ENCODE measurements around the gene FRMD4A.
"Not testable (repeated sequence)": the region's sequence is repeated elsewhere in the genome, so short reads cannot be mapped to it uniquely, and the experiment has no call there.

FRMD4A gene

GRCh38 chr10:13717936-13718772, 612.6 kb downstream of the FRMD4A start:
- Histone ChIP-seq H3K27ac (no peak overlapping the region), H3K9me3 (no peaks in the 10 kb centered on the region), H3K36me3 (no peaks in the 10 kb centered on the region), H3K4me1 (ENCODE audit: control insufficient read depth in 1 of 2, insufficient read depth in 1 of 2, low read depth in 1 of 2, low read length in 1 of 2) (peaks cover 8 to 10% of the 10 kb centered on the region in 2 experiments), H3K4me3 (ENCODE audit: low read depth in 1 of 2, low read length in 1 of 2) (no peak overlapping the region), H3K27me3 (peaks cover 13% of the 10 kb centered on the region)
- no peak for TF ChIP-seq CTCF (IDR thresholded peaks at IDR 0.05)

DNA sequence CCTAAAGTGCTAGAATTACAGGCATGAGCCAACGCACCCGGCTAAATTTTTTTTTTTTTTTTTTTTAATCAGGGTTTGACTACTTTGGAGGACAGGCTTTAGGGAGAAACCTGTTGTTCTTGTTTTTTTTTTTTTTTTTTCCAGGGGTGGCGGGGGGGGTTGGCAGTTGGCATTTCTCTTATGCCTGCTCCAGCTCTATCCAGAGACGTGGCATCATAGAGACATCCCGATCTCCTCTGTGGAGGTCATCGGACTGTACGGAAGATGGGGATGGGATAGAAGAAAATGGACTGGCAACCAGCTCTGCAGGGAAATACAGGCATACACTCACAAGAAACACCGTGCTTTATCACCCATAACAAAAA, 613.2 kb downstream of the FRMD4A start:
- no peak for TF ChIP-seq CTCF (IDR thresholded peaks at IDR 0.05)
- H3K27me3 ChIP-seq, result peaks cover 13% of the 10 kb centered on the region
- H3K36me3 ChIP-seq, result no peaks in the 10 kb centered on the region
- H3K4me3 ChIP-seq (ENCODE audit: low read depth in 1 of 2, low read length in 1 of 2), result no peak overlapping the region
- no peak overlapping the region for H3K27ac ChIP-seq
- H3K4me1 ChIP-seq (ENCODE audit: control insufficient read depth in 1 of 2, insufficient read depth in 1 of 2, low read depth in 1 of 2, low read length in 1 of 2), result peaks cover 8 to 10% of the 10 kb centered on the region in 2 experiments
- H3K9me3 ChIP-seq, result no peaks in the 10 kb centered on the region

DNA sequence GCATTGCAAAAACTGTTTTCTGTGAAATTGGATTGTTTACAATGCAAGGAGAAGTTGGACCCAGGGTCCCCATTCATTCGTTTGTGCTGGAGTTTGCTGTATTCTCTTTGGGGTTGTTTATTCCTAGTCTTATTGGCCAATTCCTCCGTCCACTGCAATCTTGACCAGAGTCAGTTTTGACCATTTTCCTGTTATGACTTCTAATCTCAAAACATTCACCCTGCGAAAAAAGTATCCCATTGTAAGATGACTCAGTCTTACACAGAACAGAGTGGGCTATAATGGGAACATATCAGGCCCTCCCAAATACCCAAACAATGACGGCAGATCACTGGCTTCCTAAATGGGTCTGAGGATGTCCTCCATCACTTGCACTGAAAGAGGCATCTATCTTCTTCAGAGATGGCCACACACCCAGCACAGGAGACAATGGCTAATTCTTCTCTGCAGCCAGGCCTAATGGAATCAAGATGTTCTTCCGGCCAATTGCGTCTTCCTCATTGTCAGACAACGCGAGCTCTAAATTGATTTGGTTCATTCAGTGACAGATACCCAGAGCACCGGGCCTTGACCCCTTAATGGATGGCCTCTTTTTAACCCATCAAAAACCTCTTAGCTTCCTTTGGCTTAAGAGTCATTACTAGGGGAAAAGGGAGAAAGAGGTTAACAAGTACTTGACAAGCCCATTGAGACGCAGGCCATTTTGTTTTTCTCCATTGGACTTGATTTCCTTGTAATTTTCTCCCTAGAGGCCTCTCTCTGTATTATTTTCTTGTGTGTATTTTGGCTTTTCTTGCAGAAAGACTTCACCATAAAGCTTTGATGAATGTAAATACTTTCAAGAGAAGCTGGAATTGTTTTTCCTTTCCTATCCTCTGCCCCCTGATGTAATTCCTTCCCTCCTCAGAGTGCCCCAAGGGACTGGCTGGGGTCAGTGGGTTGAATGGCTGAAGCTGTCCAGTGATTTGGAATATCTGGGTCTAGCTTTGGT, 614.3 kb downstream of the FRMD4A start:
- no peak for TF ChIP-seq CTCF (IDR thresholded peaks at IDR 0.05)

GRCh38 chr10:13715596-13715995, 615.1 kb downstream of the FRMD4A start:
- H3K27ac ChIP-seq; H3K36me3 ChIP-seq; H3K4me1 ChIP-seq (ENCODE audit: control insufficient read depth in 1 of 2, insufficient read depth in 1 of 2, low read depth in 1 of 2, low read length in 1 of 2); H3K9me3 ChIP-seq; H3K4me3 ChIP-seq (ENCODE audit: low read depth in 1 of 2, low read length in 1 of 2): not testable (repeated sequence)
- peaks cover 13% of the 10 kb centered on the region for H3K27me3 ChIP-seq

More for the DNA sequence above, 614.3 kb downstream of the FRMD4A start:
- H3K27me3 ChIP-seq, result peaks cover 13% of the 10 kb centered on the region
- H3K4me1 ChIP-seq (ENCODE audit: control insufficient read depth in 1 of 2, insufficient read depth in 1 of 2, low read depth in 1 of 2, low read length in 1 of 2), result peaks cover 8 to 10% of the 10 kb centered on the region in 2 experiments
- no peaks in the 10 kb centered on the region for H3K36me3 ChIP-seq
- H3K9me3 ChIP-seq, result no peaks in the 10 kb centered on the region
- H3K4me3 ChIP-seq (ENCODE audit: low read depth in 1 of 2, low read length in 1 of 2), result no peak overlapping the region
- no peak overlapping the region for H3K27ac ChIP-seq

DNA sequence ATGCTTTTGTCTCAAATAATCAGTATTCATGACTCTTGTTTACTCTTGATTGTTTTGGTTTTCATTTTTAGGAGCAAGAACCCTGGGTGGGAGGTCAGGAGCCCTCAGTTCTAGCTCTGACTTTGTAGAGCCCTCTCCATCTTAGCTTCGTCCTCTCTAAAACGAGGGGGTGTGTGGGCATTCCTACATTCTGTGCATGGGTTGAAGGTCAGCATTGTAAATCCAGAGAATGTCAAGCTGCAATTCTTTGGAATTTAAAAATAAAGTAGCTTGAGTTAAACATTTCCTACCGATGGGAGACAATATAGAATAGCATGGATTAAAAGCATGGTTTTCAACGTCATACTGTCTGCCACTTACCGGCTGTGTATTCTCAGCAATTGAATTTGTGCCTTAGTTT, 615.6 kb downstream of the FRMD4A start:
- Histone ChIP-seq H3K9me3 (no peaks in the 10 kb centered on the region), H3K27ac (no peak overlapping the region), H3K4me3 (ENCODE audit: low read depth in 1 of 2, low read length in 1 of 2) (no peak overlapping the region), H3K36me3 (no peaks in the 10 kb centered on the region), H3K27me3 (peaks cover 13% of the 10 kb centered on the region), H3K4me1 (ENCODE audit: control insufficient read depth in 1 of 2, insufficient read depth in 1 of 2, low read depth in 1 of 2, low read length in 1 of 2) (peaks cover 8 to 10% of the 10 kb centered on the region in 2 experiments)
- no peak for TF ChIP-seq CTCF (IDR thresholded peaks at IDR 0.05)
